Measurements from ENCODE around the gene LARGE1.

LARGE1 gene

DNA sequence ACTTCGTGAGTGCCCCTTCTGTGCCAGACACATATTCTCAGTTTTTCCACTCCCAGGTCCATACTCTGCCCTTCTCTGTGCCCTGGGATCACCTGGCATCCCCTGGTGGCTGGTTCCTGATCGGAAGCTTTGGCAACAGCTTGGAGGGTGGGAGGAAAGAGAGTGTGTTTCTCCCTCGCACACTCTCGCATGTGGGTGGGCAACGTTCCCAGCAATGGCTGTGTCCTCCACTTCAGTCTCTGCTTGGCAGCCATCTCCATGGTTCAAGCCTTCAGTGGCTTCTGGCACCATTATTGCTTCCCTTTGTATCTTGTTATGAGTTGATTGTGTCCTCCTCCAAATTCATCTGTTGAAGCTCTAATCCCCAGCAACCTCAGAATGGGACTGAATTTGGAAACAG lies 519.4 kb downstream of the LARGE1 start:
- TF ChIP-seq, protein P1, sequence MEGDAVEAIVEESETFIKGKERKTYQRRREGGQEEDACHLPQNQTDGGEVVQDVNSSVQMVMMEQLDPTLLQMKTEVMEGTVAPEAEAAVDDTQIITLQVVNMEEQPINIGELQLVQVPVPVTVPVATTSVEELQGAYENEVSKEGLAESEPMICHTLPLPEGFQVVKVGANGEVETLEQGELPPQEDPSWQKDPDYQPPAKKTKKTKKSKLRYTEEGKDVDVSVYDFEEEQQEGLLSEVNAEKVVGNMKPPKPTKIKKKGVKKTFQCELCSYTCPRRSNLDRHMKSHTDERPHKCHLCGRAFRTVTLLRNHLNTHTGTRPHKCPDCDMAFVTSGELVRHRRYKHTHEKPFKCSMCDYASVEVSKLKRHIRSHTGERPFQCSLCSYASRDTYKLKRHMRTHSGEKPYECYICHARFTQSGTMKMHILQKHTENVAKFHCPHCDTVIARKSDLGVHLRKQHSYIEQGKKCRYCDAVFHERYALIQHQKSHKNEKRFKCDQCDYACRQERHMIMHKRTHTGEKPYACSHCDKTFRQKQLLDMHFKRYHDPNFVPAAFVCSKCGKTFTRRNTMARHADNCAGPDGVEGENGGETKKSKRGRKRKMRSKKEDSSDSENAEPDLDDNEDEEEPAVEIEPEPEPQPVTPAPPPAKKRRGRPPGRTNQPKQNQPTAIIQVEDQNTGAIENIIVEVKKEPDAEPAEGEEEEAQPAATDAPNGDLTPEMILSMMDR (IDR thresholded peaks at IDR 0.05; ENCODE audit: low read depth, low read length), result no peak
- DNase-seq (ENCODE audit: extremely low read depth, low read depth), result no peak

GRCh38 chr22:33400061-33400840 lies 520.0 kb downstream of the LARGE1 start:
- DNase-seq (ENCODE audit: extremely low read depth, low read depth), result no peak
- TF ChIP-seq, protein P1 (IDR thresholded peaks at IDR 0.05; ENCODE audit: low read depth, low read length), result no peak

DNA sequence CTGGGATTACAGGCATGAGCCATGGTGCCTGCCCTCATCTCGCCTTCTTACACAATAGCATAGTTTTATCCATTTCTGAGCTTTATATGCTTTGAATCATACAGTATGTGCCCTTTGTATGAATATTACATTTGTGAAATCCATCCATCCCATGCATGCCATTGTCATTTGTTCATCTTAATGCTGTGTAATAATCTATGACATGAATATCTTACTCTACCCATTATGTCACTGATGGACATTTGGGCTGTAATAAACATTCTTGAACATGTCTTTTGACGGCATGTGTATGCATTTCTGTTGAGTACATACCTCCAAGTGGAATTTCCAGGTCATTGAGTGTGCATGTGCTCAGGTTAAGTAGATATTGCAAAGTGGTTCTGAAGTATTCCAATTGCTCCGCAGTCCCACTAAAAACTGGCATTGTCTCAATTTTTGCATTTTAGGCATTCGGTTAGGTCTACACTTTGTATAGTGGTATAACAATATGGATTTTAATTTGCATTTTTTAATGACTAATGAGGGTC lies 522.8 kb downstream of the LARGE1 start:
- no peak for DNase-seq (ENCODE audit: extremely low read depth, low read depth)
- TF ChIP-seq, protein P1 (IDR thresholded peaks at IDR 0.05; ENCODE audit: low read depth, low read length), result no peak

- no peak for DNase-seq (ENCODE audit: extremely low read depth, low read depth)
- TF ChIP-seq, protein P1 (IDR thresholded peaks at IDR 0.05; ENCODE audit: low read depth, low read length), result no peak
Measured at GRCh38 chr22:33393432-33393831, 526.8 kb downstream of the LARGE1 start.

DNA sequence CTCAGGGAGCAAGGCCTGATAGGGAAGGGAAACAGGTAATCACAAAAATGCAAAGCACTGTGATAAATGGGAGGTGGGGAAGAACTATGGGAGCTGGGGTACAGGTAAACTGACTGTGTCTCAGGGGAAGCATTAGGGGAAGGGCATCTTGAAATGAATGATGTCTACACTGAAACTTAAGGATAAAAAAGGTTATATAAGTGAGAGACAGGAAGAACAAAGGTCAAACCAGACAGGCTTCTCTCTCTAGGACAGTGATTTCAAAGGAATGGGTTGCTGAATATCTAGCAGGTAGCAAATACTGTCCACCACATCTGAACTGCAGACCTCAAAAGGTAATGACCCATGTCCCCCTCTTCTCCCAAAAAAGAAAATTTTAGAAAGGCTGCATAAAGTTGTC lies 529.0 kb downstream of the LARGE1 start:
- DNase-seq (ENCODE audit: extremely low read depth, low read depth), result no peak
- TF ChIP-seq, protein P1 (IDR thresholded peaks at IDR 0.05; ENCODE audit: low read depth, low read length), result no peak

- TF ChIP-seq, protein P1 (IDR thresholded peaks at IDR 0.05; ENCODE audit: low read depth, low read length), result no peak
Measured at GRCh38 chr22:33389936-33390335, 530.3 kb downstream of the LARGE1 start.

DNA sequence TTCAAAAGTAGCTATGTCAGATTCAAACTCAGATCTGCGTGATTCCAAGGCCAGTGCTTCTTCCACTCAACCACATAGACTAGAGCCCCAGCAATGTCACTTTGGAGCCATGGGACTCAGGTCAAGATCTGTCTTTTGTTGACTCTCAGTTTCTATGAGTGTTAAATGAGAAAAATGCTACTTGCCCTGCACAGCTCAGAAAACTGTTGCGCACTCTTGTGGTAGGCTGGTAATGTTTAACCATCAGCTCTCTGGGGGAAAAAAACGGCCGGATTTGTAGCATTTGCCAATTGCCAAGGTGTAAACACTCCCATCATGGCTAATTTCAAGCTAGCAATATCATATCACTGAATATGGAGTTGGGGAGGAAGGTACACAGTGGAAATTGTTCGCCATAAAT lies 534.0 kb downstream of the LARGE1 start:
- TF ChIP-seq, protein P1 (IDR thresholded peaks at IDR 0.05; ENCODE audit: low read depth, low read length), result no peak
- no peak for DNase-seq (ENCODE audit: extremely low read depth, low read depth)

More at GRCh38 chr22:33389936-33390335, 530.3 kb downstream of the LARGE1 start:
- DNase-seq (ENCODE audit: extremely low read depth, low read depth), result no peak

Data from AG09319 (cell line).